A549 (cell line): ENCODE results near the gene WNT9A.
"Not testable (repeated sequence)": the region's sequence is repeated elsewhere in the genome, so short reads cannot be mapped to it uniquely, and the experiment has no call there.

Experiments used
- CBX2 ChIP-seq: fragments of 200-600 bp; sonication (generic); IDR thresholded peaks from 2 replicates; pipeline ENCODE4 v1.6.1; 2016; ENCODE audit warnings: low read depth, mild to moderate bottlenecking, borderline replicate concordance
- ESRRA ChIP-seq: fragments of 150-350 bp; IDR thresholded peaks from 2 replicates; pipeline ENCODE4 v1.6.1; 2014; ENCODE audit warnings: mild to moderate bottlenecking, low read length, borderline replicate concordance
- HOXA7 ChIP-seq: fragments of 250-450 bp; sonication (Bioruptor Pico); IDR thresholded peaks from 2 replicates; pipeline ENCODE4 v1.5.0; 2020; ENCODE audit warnings: mild to moderate bottlenecking, moderate library complexity
- NFE2L2 ChIP-seq: fragments of 150-350 bp; conservative IDR thresholded peaks from 2 replicates; pipeline ENCODE4 v1.6.1; 2014; ENCODE audit warnings: low read length

DNA sequence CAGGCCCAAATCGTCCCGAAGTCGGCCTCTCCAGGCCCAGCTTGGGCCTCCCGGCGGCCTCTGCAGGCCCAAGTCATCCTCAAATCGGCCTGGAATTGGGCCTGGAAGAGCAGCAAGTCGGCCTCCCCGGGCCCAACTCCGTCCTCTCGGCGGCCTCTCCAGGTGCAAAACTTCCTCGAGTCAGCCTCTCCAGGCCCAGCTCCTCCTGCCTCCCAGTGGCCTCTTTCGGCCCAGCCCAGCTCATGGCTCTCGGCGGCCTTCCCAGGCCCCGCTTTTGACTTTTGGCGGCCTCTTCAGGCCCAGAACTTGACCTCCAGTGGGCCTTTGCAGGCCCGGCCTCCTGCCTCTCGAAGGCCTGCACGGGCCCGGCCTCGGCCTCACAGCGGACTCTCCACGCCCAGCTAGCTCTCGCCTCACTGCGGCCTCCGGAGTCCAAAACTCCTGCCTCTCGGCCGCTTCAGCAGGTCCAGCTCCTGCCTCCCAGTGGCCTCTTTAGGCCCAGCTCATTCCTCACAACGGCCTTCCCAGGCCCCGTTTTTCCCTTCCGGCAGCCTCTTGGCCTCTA, 26.1 kb upstream of the WNT9A start:
- not testable (repeated sequence) for TF ChIP-seq ESRRA; CBX2; HOXA7 (CRISPR knock-in tag); NFE2L2
